ENCODE measurements around the gene SBF2.

GRCh38 chr11:10282117-10282516 is 11.9 kb downstream of the SBF2 start:
- TF ChIP-seq CTCF (IDR thresholded peaks at IDR 0.05) = no peak
- TF ChIP-seq POLR2A (IDR thresholded peaks at IDR 0.05) = no peak

All from lower leg skin (tissue), 3 donors.